ENCODE results near the gene UQCRH. TPM values are rescaled to one million over a fixed set of nuclear protein-coding genes. Genes with fewer than 3 reads are reported as not detected.
"Not testable (repeated sequence)": the region's sequence is repeated elsewhere in the genome, so short reads cannot be mapped to it uniquely, and the experiment has no call there.

Gene UQCRH
- total RNA-seq, 2 donors from 2014 or later, result 258 to 391 TPM

- intact Hi-C loops (cut with DNase I), result no loop called here
- Histone ChIP-seq H3K27ac (no peak overlapping the region), H3K27me3 (replicated peaks; ENCODE audit: insufficient read depth) (no peaks in the 10 kb centered on the region), H3K4me3 (no peak overlapping the region), H3K9me3 (no peaks in the 10 kb centered on the region), H3K36me3 (no peaks in the 10 kb centered on the region), H3K4me1 (replicated peaks) (no peaks in the 10 kb centered on the region)
- WGBS, result 75% methylated on average over 9 of the region's 9 CpGs
- no peak for DNase-seq (ENCODE audit: low spot score)
- TF ChIP-seq POLR2A (IDR thresholded peaks at IDR 0.05) (no peak), POLR2AphosphoS5 (IDR thresholded peaks at IDR 0.05) (no peak)
- TF ChIP-seq, protein P1, sequence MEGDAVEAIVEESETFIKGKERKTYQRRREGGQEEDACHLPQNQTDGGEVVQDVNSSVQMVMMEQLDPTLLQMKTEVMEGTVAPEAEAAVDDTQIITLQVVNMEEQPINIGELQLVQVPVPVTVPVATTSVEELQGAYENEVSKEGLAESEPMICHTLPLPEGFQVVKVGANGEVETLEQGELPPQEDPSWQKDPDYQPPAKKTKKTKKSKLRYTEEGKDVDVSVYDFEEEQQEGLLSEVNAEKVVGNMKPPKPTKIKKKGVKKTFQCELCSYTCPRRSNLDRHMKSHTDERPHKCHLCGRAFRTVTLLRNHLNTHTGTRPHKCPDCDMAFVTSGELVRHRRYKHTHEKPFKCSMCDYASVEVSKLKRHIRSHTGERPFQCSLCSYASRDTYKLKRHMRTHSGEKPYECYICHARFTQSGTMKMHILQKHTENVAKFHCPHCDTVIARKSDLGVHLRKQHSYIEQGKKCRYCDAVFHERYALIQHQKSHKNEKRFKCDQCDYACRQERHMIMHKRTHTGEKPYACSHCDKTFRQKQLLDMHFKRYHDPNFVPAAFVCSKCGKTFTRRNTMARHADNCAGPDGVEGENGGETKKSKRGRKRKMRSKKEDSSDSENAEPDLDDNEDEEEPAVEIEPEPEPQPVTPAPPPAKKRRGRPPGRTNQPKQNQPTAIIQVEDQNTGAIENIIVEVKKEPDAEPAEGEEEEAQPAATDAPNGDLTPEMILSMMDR (IDR thresholded peaks at IDR 0.05), result peak in 1 of 4 experiments; percentile 23
These were observed 30.0 kb downstream of the UQCRH start for GRCh38 chr1:46333300-46334029.

GRCh38 chr1:46334030-46334384 is 30.5 kb downstream of the UQCRH start:
- TF ChIP-seq POLR2AphosphoS5 (IDR thresholded peaks at IDR 0.05) (no peak), POLR2A (IDR thresholded peaks at IDR 0.05) (no peak)
- TF ChIP-seq, protein P1 (IDR thresholded peaks at IDR 0.05), result no peak
- intact Hi-C loops (cut with DNase I), result no loop called here
- no peak overlapping the region for H3K4me3 ChIP-seq
- no peaks in the 10 kb centered on the region for H3K27me3 ChIP-seq (replicated peaks; ENCODE audit: insufficient read depth)
- no peaks in the 10 kb centered on the region for H3K36me3 ChIP-seq
- DNase-seq (ENCODE audit: low spot score), result no peak
- no peaks in the 10 kb centered on the region for H3K4me1 ChIP-seq (replicated peaks)
- H3K9me3 ChIP-seq, result no peaks in the 10 kb centered on the region
- 90% methylated on average over 2 of the region's 2 CpGs for WGBS
- H3K27ac ChIP-seq, result no peak overlapping the region

DNA sequence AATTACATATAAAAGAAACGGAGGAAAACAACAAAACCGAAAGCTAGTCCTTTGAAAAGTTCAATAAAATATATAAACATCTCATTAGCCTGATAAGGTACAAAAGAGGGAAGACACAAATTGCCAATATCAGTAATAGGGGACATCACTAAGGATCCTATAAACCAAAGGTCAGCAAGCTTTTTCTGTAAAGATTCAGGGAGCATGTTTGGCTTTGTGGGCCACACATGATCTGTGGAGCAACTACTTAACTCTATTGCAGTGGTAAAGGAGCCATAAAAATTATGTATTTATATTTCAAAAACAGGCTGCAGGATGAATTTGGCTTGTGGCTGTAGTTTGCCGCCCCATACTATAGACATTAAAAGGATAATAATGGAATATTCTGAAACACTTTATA is 31.6 kb downstream of the UQCRH start:
- H3K27me3 ChIP-seq (replicated peaks; ENCODE audit: insufficient read depth), result no peaks in the 10 kb centered on the region
- H3K4me3 ChIP-seq, result no peak overlapping the region
- H3K36me3 ChIP-seq, result no peaks in the 10 kb centered on the region
- H3K9me3 ChIP-seq, result no peaks in the 10 kb centered on the region
- TF ChIP-seq POLR2AphosphoS5 (IDR thresholded peaks at IDR 0.05), result no peak
- no peak for TF ChIP-seq POLR2A (IDR thresholded peaks at IDR 0.05)
- TF ChIP-seq, protein P1 (IDR thresholded peaks at IDR 0.05), result no peak
- H3K4me1 ChIP-seq (replicated peaks), result no peaks in the 10 kb centered on the region
- WGBS, result 89% methylated on average over 3 of the region's 3 CpGs
- intact Hi-C loops (cut with DNase I), result no loop called here
- no peak for DNase-seq (ENCODE audit: low spot score)
- H3K27ac ChIP-seq, result no peak overlapping the region

DNA sequence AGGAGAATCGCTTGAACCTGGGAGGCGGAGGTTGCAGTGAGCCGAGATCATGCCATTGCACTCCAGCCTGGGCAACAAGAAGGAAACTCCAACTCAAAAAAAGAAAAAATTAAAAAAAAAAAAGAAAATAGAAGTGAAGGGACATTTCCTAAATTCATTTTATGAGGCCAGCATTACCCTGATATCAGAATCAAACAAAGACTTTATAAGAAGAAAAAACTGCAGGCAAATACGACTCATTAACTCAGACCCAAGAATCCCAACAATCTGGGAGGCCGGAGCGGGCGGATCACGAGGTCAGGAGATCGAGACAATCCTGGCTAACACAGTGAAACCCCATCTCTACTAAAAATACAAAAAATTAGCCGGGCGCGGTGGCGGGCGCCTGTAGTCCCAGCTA is 33.9 kb downstream of the UQCRH start:
- H3K9me3 ChIP-seq; intact Hi-C loops (cut with DNase I); H3K27ac ChIP-seq; DNase-seq (ENCODE audit: low spot score); H3K27me3 ChIP-seq (replicated peaks; ENCODE audit: insufficient read depth); H3K36me3 ChIP-seq; H3K4me3 ChIP-seq; H3K4me1 ChIP-seq (replicated peaks): not testable (repeated sequence)
- 93% methylated on average over 14 of the region's 14 CpGs for WGBS

DNA sequence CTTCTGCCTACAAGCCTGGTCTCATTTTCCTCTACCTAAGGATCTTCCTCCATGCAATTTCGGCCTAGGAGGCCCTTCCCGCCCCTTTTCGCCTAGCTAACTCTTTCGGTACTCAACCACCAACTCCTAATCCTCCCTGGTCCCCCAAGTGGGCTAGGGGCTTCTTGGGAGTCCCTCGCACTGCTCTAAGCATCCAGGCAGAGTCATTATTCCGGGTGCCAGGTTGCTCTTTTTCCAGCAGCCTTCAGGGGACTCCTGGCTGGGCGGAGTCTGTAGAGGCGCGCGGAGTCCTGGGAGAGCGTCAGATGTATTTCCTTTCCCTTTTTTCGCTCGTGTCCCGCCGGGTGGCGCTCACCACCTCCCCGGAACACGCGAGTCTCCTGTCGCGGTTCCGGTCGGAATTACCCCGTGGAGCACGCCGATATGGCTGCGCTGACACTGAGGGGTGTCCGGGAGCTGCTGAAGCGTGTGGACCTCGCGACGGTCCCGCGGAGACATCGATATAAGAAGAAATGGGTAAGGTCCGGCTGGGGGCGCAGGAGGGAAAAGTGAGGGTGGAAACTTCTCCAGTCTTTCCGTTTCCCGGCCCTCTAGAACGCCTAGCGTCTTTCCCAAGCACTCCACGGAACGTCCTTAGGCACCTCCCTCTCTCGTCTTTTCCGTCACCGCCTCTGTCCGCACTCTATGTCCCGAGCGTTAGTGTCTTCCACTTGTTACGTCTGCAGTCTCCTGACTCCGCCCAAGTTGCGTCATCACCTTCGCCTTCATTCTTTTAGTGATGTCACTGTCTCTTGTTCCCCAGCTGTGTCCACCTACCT is 37.1 kb downstream of the UQCRH start, which contains the start of gene NSUN4:
Gene NSUN4 (plus strand): TSS at position 404 of the 818 bp plus-strand sequence. CDS start 20 bp downstream, at position 424.
- peaks cover 0 to 5% of the 10 kb centered on the region in 2 donors for H3K36me3 ChIP-seq
- intact Hi-C loops (cut with DNase I), result no loop called here
- peak within 1 kb of the TSS; percentile 92 to 97 for H3K27ac ChIP-seq
- H3K4me1 ChIP-seq (replicated peaks), result no peaks in the 10 kb centered on the region
- no peaks in the 10 kb centered on the region for H3K27me3 ChIP-seq (replicated peaks; ENCODE audit: insufficient read depth)
- DNase-seq (ENCODE audit: low spot score), result peak; percentile 94
- TF ChIP-seq, protein P1 (IDR thresholded peaks at IDR 0.05), result peak; percentile 14 to 84 (median 64)
- TF ChIP-seq POLR2AphosphoS5 (IDR thresholded peaks at IDR 0.05) (peak; percentile 86), POLR2A (IDR thresholded peaks at IDR 0.05) (peak; percentile 86)
- peak within 1 kb of the TSS; percentile 58 to 61 for H3K4me3 ChIP-seq
- whole genome bisulfite sequencing, result under 1% methylated on average over 53 of the region's 53 CpGs
- H3K9me3 ChIP-seq, result no peaks in the 10 kb centered on the region

Data from prostate gland (tissue), 2 donors.